Motor neuron (in vitro differentiated cells): ENCODE measurements around the gene LRRC74B. TPM values are rescaled to one million over a fixed set of nuclear protein-coding genes. Genes with fewer than 3 reads are reported as not detected.

Source experiments
- ATAC-seq, 8 experiments: fragments of 200-7000 bp; cut with Tn5 transposase; replicated peaks in 6 of 8; 2 replicates each; pipeline ENCODE4 v1.8.0; 2021; ENCODE audit warnings: mild to moderate bottlenecking in 8 of 8, moderate library complexity in 8 of 8
- H3K27ac ChIP-seq, 2 donors: fragments of 250-450 bp; sonication (Bioruptor Pico); 2 replicates each; pipeline ENCODE4 v1.9.0; 2021; ENCODE audit warnings: antibody characterized with exemption in 2 of 2, mild to moderate bottlenecking in 2 of 2, moderate library complexity in 1 of 2
- H3K4me1 ChIP-seq, 2 donors: fragments of 250-450 bp; sonication (Bioruptor Pico); replicated peaks in 1 of 2; 2 replicates each; pipeline ENCODE4 v1.6.1; 2021; ENCODE audit warnings: antibody characterized with exemption in 2 of 2, mild to moderate bottlenecking in 2 of 2, moderate library complexity in 1 of 2
- H3K4me3 ChIP-seq, 5 donors: fragments of 250-450 bp; sonication (Bioruptor Pico); 2 replicates each; pipeline ENCODE4 v1.9.0; 2021; ENCODE audit warnings: antibody characterized with exemption in 5 of 5, mild to moderate bottlenecking in 5 of 5, moderate library complexity in 4 of 5
- WGBS, 10 experiments: fragments of 450-650 bp; shearing (Covaris generic); methylation state at CpG; one replicate each; pipeline ENCODE4 v1.0.0; 2022; 5-methylcytosine and 5-hydroxymethylcytosine counted together
- in situ Hi-C, 9 experiments: fragments of 400-800 bp; cut with MboI; loops; one replicate each; pipeline ENCODE4 v1.15.0; 2021; ENCODE audit warnings: low sequenced_read_pairs in 9 of 9, low pct_unique_long_range_greater_than_20kb in 2 of 9; ENCODE audit not compliant: unreplicated experiment in 9 of 9
- total RNA-seq, 8 experiments: library from RNA; unstranded; fragments of 300-600 nt; gene quantifications; 2 replicates each; pipeline versions ENCODE4 v1.2.3 to v1.2.4, GENCODE V29; 2022

Gene LRRC74B
- total RNA-seq, 8 experiments from 2014 or later = 0.13 to 3.0 (median 0.45) TPM

GRCh38 chr22:21016644-21017420 lies 28.9 kb upstream of the LRRC74B start:
- H3K4me3 ChIP-seq = no peak overlapping the region
- in situ Hi-C loops = loop anchor here in 2 of 9 experiments (25.0 kb wide), 2 partner anchors 95 to 105 kb away; partner anchors contain the start of gene CRKL (in 1 of the 2)
- peaks cover 33 to 40% of the 10 kb centered on the region in 2 donors for H3K4me1 ChIP-seq
- no peak for ATAC-seq
- WGBS, 10 experiments = 80 to 100% (median 99%) methylated on average over 1 to 8 of the region's 13 CpGs; no CpG with 5 or more reads in 2 of the 10 experiments
- H3K27ac ChIP-seq = peak overlapping the region; percentile 81 to 91

GRCh38 chr22:21018314-21018713 lies 27.4 kb upstream of the LRRC74B start:
- Histone ChIP-seq H3K27ac (no peak overlapping the region), H3K4me3 (no peak overlapping the region), H3K4me1 (peaks cover 27 to 34% of the 10 kb centered on the region in 2 donors)
- WGBS, 10 experiments = 80 to 100% (median 100%) methylated on average over 1 to 3 of the region's 4 CpGs; no CpG with 5 or more reads in 5 of the 10 experiments
- no peak for ATAC-seq
- in situ Hi-C loops = loop anchor here in 2 of 9 experiments (25.0 kb wide), 2 partner anchors 94 to 106 kb away; partner anchors contain the start of gene CRKL (in 1 of the 2)

- peak in 5 of 8 experiments; percentile 23 to 70 (median 38) for ATAC-seq
- H3K4me3 ChIP-seq = no peak overlapping the region
- in situ Hi-C loops = loop anchor here in 3 of 9 experiments (10.0 to 25.0 kb wide), 3 partner anchors 64 to 109 kb away; partner anchors contain the start of gene CRKL (in 1 of the 3)
- WGBS, 10 experiments = 29 to 81% (median 65%) methylated on average over 1 to 6 of the region's 7 CpGs; no CpG with 5 or more reads in 2 of the 10 experiments
- peak overlapping the region in 1 of 2 donors; percentile 59 for H3K27ac ChIP-seq
- peaks cover 10 to 15% of the 10 kb centered on the region in 2 donors for H3K4me1 ChIP-seq
Measured at GRCh38 chr22:21020802-21021429, 24.8 kb upstream of the LRRC74B start.

- ATAC-seq = no peak
- WGBS, 10 experiments = 91% methylated on average over 6 of the region's 10 CpGs; no CpG with 5 or more reads in 9 of the 10 experiments
- no peak overlapping the region for H3K4me3 ChIP-seq
- H3K27ac ChIP-seq = peak overlapping the region in 1 of 2 donors; percentile 31
- in situ Hi-C loops = loop anchor here in 3 of 9 experiments (10.0 to 25.0 kb wide), 3 partner anchors 62 to 110 kb away; partner anchors contain the start of gene CRKL (in 1 of the 3)
- H3K4me1 ChIP-seq = no peaks in the 10 kb centered on the region
Measured at GRCh38 chr22:21022507-21022906, 23.2 kb upstream of the LRRC74B start.

GRCh38 chr22:21022955-21023614 lies 22.7 kb upstream of the LRRC74B start:
- H3K4me3 ChIP-seq = no peak overlapping the region
- no peak for ATAC-seq
- WGBS, 10 experiments = 60 to 89% (median 80%) methylated on average over 1 to 5 of the region's 13 CpGs; no CpG with 5 or more reads in 5 of the 10 experiments
- in situ Hi-C loops = loop anchor here in 3 of 9 experiments (10.0 to 25.0 kb wide), 3 partner anchors 62 to 111 kb away; partner anchors contain the start of gene CRKL (in 1 of the 3)
- no peaks in the 10 kb centered on the region for H3K4me1 ChIP-seq
- peak overlapping the region in 1 of 2 donors; percentile 31 for H3K27ac ChIP-seq

GRCh38 chr22:21025266-21025665 lies 20.5 kb upstream of the LRRC74B start:
- in situ Hi-C loops = loop anchor here in 1 of 9 experiments (10.0 kb wide), 1 partner anchor 60 kb away; no protein-coding TSS in a partner anchor
- Histone ChIP-seq H3K4me3 (no peak overlapping the region), H3K27ac (peak overlapping the region in 1 of 2 donors; percentile 51), H3K4me1 (peaks cover 4 to 8% of the 10 kb centered on the region in 2 donors)
- no peak for ATAC-seq
- 20 to 93% (median 53%) methylated on average over 1 to 4 of the region's 8 CpGs; no CpG with 5 or more reads in 5 of the 10 experiments for WGBS, 10 experiments

GRCh38 chr22:21025763-21026755 lies 19.7 kb upstream of the LRRC74B start:
- H3K27ac ChIP-seq = no peak overlapping the region
- in situ Hi-C loops = loop anchor here in 1 of 9 experiments (10.0 kb wide), 1 partner anchor 59 kb away; no protein-coding TSS in a partner anchor
- H3K4me1 ChIP-seq = peaks cover 4 to 8% of the 10 kb centered on the region in 2 donors
- WGBS, 10 experiments = 70 to 100% (median 87%) methylated on average over 2 to 8 of the region's 27 CpGs; no CpG with 5 or more reads in 4 of the 10 experiments
- H3K4me3 ChIP-seq = no peak overlapping the region
- ATAC-seq = peak in 1 of 8 experiments; percentile 4

- WGBS, 10 experiments = 100% methylated on average over 1 to 2 of the region's 14 CpGs; no CpG with 5 or more reads in 8 of the 10 experiments
- in situ Hi-C loops = loop anchor here in 1 of 9 experiments (10.0 kb wide), 1 partner anchor 58 kb away; no protein-coding TSS in a partner anchor
- Histone ChIP-seq H3K4me3 (no peak overlapping the region), H3K27ac (no peak overlapping the region), H3K4me1 (peaks cover 13 to 16% of the 10 kb centered on the region in 2 donors)
- ATAC-seq = peak in 3 of 8 experiments; percentile 38 to 78 (median 62)
Measured at GRCh38 chr22:21026783-21027692, 18.7 kb upstream of the LRRC74B start.

GRCh38 chr22:21028277-21029251 lies 17.2 kb upstream of the LRRC74B start:
- H3K4me1 ChIP-seq = peaks cover 23% of the 10 kb centered on the region in 2 donors
- H3K27ac ChIP-seq = peak overlapping the region in 1 of 2 donors; percentile 12
- in situ Hi-C loops = loop anchor here in 1 of 9 experiments (10.0 kb wide), 1 partner anchor 56 kb away; no protein-coding TSS in a partner anchor
- no peak for ATAC-seq
- WGBS, 10 experiments = 60 to 100% (median 80%) methylated on average over 1 to 3 of the region's 13 CpGs; no CpG with 5 or more reads in 5 of the 10 experiments
- no peak overlapping the region for H3K4me3 ChIP-seq
